Neural progenitor cell (in vitro differentiated cells): Measurements from ENCODE around the gene LHX2.

Source experiments
- EZH2 ChIP-seq: fragments of 200-600 bp; sonication (generic); IDR thresholded peaks from 2 replicates; pipeline ENCODE4 v1.6.1; 2017; ENCODE audit warnings: antibody characterized with exemption, mild to moderate bottlenecking, moderate library complexity
- EZH2phosphoT487 ChIP-seq: fragments of 200-600 bp; sonication (generic); IDR thresholded peaks from 2 replicates; pipeline ENCODE4 v1.6.1; 2017; ENCODE audit warnings: antibody characterized with exemption
- TF ChIP-seq, protein P1 (sequence below): fragments of 200-600 bp; sonication (generic); IDR thresholded peaks from 2 replicates; pipeline ENCODE4 v1.5.1; 2017; ENCODE audit warnings: antibody characterized with exemption, mild to moderate bottlenecking

DNA sequence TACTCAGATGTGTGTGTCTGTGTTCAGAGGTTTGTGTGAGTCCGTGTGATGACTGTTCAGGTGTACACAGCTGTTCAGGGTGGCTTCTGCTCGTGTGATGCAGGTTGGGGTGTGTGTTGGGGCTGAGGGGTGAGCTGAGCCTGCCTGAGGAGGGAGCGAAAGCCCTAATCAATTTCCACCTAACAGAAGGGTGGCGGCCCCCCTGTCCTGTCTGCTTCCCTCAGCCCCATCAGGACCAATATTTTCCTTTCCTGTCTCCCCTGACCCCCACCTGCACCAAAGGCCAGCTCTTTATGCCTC, 30.2 kb downstream of the LHX2 start:
- TF ChIP-seq EZH2 (no peak), EZH2phosphoT487 (no peak)
- TF ChIP-seq, protein P1, sequence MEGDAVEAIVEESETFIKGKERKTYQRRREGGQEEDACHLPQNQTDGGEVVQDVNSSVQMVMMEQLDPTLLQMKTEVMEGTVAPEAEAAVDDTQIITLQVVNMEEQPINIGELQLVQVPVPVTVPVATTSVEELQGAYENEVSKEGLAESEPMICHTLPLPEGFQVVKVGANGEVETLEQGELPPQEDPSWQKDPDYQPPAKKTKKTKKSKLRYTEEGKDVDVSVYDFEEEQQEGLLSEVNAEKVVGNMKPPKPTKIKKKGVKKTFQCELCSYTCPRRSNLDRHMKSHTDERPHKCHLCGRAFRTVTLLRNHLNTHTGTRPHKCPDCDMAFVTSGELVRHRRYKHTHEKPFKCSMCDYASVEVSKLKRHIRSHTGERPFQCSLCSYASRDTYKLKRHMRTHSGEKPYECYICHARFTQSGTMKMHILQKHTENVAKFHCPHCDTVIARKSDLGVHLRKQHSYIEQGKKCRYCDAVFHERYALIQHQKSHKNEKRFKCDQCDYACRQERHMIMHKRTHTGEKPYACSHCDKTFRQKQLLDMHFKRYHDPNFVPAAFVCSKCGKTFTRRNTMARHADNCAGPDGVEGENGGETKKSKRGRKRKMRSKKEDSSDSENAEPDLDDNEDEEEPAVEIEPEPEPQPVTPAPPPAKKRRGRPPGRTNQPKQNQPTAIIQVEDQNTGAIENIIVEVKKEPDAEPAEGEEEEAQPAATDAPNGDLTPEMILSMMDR: no peak
